DND-41 (cell line): ENCODE data around the gene WNT6.

ENCODE experiments used
- ATAC-seq: fragments of 200-7000 bp; cut with Tn5 transposase; 3 replicates; pipeline ENCODE4 v1.9.1; 2021; ENCODE audit warnings: low read depth; ENCODE audit not compliant: insufficient read depth
- DNase-seq: peaks from one replicate; pipeline ENCODE4 v3.0.0-alpha.2; 2020
- H2AFZ ChIP-seq: 2 replicates; pipeline ENCODE4 v1.6.0; 2012; ENCODE audit warnings: low read depth, low read length
- H3K27ac ChIP-seq: 2 replicates; pipeline ENCODE4 v1.5.1; 2012; ENCODE audit warnings: low read length, inconsistent platforms
- H3K27me3 ChIP-seq: fragments of 200-600 bp; sonication (generic); 2 replicates; pipeline ENCODE4 v1.6.0; 2012; ENCODE audit warnings: low read length, mild to moderate bottlenecking, inconsistent platforms; ENCODE audit not compliant: insufficient read depth, poor library complexity
- H3K36me3 ChIP-seq: 2 replicates; pipeline ENCODE4 v1.5.1; 2012; ENCODE audit warnings: low read length, inconsistent platforms; ENCODE audit not compliant: insufficient read depth
- H3K4me1 ChIP-seq: 2 replicates; pipeline ENCODE4 v1.5.1; 2012; ENCODE audit warnings: mild to moderate bottlenecking, low read length; ENCODE audit not compliant: insufficient read depth
- H3K4me2 ChIP-seq: 2 replicates; pipeline ENCODE4 v1.6.0; 2012; ENCODE audit warnings: mild to moderate bottlenecking, moderate library complexity, low read length, inconsistent platforms; ENCODE audit not compliant: insufficient read depth
- H3K4me3 ChIP-seq, 2 experiments: fragments of 200-600 bp in 1 of 2; shearing (Covaris generic) in 1 of 2; 2 replicates each; pipeline ENCODE4 v1.5.1; 2012 to 2016; ENCODE audit warnings: inconsistent platforms in 2 of 2, low read length in 2 of 2, mild to moderate bottlenecking in 2 of 2, low read depth in 1 of 2, moderate library complexity in 1 of 2
- H3K79me2 ChIP-seq: 2 replicates; pipeline ENCODE4 v1.6.0; 2012; ENCODE audit warnings: low read length, inconsistent platforms; ENCODE audit not compliant: insufficient read depth
- H3K9ac ChIP-seq: 2 replicates; pipeline ENCODE4 v1.6.0; 2012; ENCODE audit warnings: low read depth, mild to moderate bottlenecking, inconsistent platforms, low read length, moderate library complexity
- H3K9me3 ChIP-seq: 2 replicates; pipeline ENCODE4 v1.5.1; 2012; ENCODE audit warnings: low read length, moderate library complexity, mild to moderate bottlenecking, inconsistent platforms; ENCODE audit not compliant: insufficient read depth, severe bottlenecking
- H4K20me1 ChIP-seq: 2 replicates; pipeline ENCODE4 v1.6.0; 2012; ENCODE audit warnings: low read length; ENCODE audit not compliant: insufficient read depth
- EZH2 ChIP-seq: IDR thresholded peaks from 3 replicates; pipeline ENCODE4 v1.6.1; 2012; ENCODE audit warnings: borderline replicate concordance, low read depth, mild to moderate bottlenecking, moderate library complexity, low read length, inconsistent platforms; ENCODE audit not compliant: severe bottlenecking
- TF ChIP-seq, protein P1 (sequence below): IDR thresholded peaks from 2 replicates; pipeline ENCODE4 v1.5.1; 2012; ENCODE audit warnings: borderline replicate concordance, low read length, moderate library complexity, mild to moderate bottlenecking; ENCODE audit not compliant: poor library complexity, severe bottlenecking; ENCODE audit errors: extremely low read depth

WNT6 gene

DNA sequence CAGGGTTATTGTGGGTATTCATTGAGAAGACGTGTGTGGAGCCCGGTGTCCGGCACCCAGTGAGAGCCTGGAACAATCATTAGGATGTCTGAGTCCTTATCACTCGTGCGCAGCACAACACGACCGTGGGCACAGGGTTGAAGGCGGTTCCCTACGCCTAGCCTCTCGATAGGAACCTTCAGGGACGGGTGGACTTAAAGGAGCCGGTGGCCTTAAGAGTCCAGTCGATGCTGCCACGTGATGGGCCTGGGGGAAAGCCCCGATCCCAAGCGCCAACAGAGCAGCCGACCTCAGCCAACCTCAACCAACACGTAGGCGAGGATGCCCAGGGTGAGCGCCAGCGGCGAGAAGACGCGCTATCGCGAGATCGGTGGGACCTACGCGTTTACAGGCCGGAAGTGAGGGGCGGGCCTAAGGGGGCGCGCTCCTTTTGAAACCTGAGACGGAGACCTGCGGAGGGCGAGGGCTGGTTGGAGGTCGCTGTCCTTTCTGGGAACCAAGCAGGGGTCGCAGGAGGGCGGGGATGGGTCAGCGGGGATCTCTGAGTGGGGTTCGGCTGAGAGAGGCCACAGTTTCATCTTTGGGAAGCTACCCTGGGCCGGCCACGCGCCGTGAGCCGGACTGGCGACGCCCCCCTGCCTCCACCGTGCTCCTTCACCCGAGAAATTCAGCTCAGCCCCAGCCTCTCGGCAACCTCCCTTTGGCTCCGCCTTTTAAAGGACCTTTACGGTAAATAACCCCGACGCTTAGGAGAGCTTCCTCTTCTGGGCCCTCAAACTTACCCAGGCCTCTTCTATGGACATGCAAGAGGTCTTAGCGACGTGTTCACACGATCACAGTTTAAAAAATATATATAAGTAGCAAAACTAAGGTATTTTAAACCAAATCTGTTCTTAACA, 49.4 kb downstream of the WNT6 start:
- no peak for DNase-seq
- H3K9me3 ChIP-seq, result no peaks in the 10 kb centered on the region
- no peaks in the 10 kb centered on the region for H4K20me1 ChIP-seq
- no peak overlapping the region for H3K9ac ChIP-seq
- H3K4me1 ChIP-seq, result no peaks in the 10 kb centered on the region
- no peaks in the 10 kb centered on the region for H3K36me3 ChIP-seq
- H3K27ac ChIP-seq, result no peak overlapping the region
- 0 out of 3 replicates have a peak, but pooled peaks have one; percentile 33 for ATAC-seq
- peaks cover 17% of the 10 kb centered on the region for H3K27me3 ChIP-seq
- H3K4me3 ChIP-seq, result no peak overlapping the region
- TF ChIP-seq, protein P1, sequence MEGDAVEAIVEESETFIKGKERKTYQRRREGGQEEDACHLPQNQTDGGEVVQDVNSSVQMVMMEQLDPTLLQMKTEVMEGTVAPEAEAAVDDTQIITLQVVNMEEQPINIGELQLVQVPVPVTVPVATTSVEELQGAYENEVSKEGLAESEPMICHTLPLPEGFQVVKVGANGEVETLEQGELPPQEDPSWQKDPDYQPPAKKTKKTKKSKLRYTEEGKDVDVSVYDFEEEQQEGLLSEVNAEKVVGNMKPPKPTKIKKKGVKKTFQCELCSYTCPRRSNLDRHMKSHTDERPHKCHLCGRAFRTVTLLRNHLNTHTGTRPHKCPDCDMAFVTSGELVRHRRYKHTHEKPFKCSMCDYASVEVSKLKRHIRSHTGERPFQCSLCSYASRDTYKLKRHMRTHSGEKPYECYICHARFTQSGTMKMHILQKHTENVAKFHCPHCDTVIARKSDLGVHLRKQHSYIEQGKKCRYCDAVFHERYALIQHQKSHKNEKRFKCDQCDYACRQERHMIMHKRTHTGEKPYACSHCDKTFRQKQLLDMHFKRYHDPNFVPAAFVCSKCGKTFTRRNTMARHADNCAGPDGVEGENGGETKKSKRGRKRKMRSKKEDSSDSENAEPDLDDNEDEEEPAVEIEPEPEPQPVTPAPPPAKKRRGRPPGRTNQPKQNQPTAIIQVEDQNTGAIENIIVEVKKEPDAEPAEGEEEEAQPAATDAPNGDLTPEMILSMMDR, result no peak
- TF ChIP-seq EZH2, result no peak
- H3K79me2 ChIP-seq, result no peaks in the 10 kb centered on the region
- no peak overlapping the region for H2AFZ ChIP-seq
- H3K4me2 ChIP-seq, result no peak overlapping the region

GRCh38 chr2:218910741-218911140, 51.1 kb downstream of the WNT6 start:
- H3K9me3 ChIP-seq, result no peaks in the 10 kb centered on the region
- H2AFZ ChIP-seq, result no peak overlapping the region
- no peaks in the 10 kb centered on the region for H3K36me3 ChIP-seq
- H3K4me3 ChIP-seq, result no peak overlapping the region
- no peaks in the 10 kb centered on the region for H3K4me1 ChIP-seq
- no peaks in the 10 kb centered on the region for H3K79me2 ChIP-seq
- H3K27me3 ChIP-seq, result peaks cover 13% of the 10 kb centered on the region
- ATAC-seq (no peak), DNase-seq (no peak)
- H3K27ac ChIP-seq, result no peak overlapping the region
- no peaks in the 10 kb centered on the region for H4K20me1 ChIP-seq
- H3K4me2 ChIP-seq, result no peak overlapping the region
- no peak overlapping the region for H3K9ac ChIP-seq
- no peak for TF ChIP-seq EZH2
- TF ChIP-seq, protein P1, result no peak

GRCh38 chr2:218920504-218920903, 60.9 kb downstream of the WNT6 start:
- Histone ChIP-seq H3K27ac (no peak overlapping the region), H3K4me3 (no peak overlapping the region), H3K4me2 (no peak overlapping the region), H3K9ac (no peak overlapping the region), H4K20me1 (no peaks in the 10 kb centered on the region), H3K27me3 (peaks cover 3% of the 10 kb centered on the region), H3K79me2 (no peaks in the 10 kb centered on the region), H3K9me3 (peaks cover 7% of the 10 kb centered on the region), H3K36me3 (no peaks in the 10 kb centered on the region), H3K4me1 (no peaks in the 10 kb centered on the region), H2AFZ (no peak overlapping the region)
- ATAC-seq, result no peak
- DNase-seq, result no peak
- TF ChIP-seq, protein P1, result no peak
- TF ChIP-seq EZH2, result no peak
